Fibroblast of lung (primary cell): Measurements from ENCODE around the gene VSTM5. TPM values are rescaled to one million over a fixed set of nuclear protein-coding genes. Genes with fewer than 3 reads are reported as not detected.

Source experiments
- DNase-seq, 2 donors: peaks; one replicate each; pipeline versions ENCODE4 v3.0.0 to v3.0.0-alpha.2; 2010; ENCODE audit warnings: low read depth in 2 of 2
- H2AFZ ChIP-seq: 2 replicates; pipeline ENCODE4 v1.5.1; 2012; ENCODE audit warnings: low read length, control low read depth, inconsistent platforms
- H3K27ac ChIP-seq: 2 replicates; pipeline ENCODE4 v1.5.1; 2011; ENCODE audit warnings: low read length, control low read depth; ENCODE audit not compliant: insufficient read depth
- H3K27me3 ChIP-seq: 2 replicates; pipeline ENCODE4 v1.5.1; 2011; ENCODE audit warnings: mild to moderate bottlenecking, low read length; ENCODE audit not compliant: control insufficient read depth, insufficient read depth
- H3K36me3 ChIP-seq: 2 replicates; pipeline ENCODE4 v1.5.1; 2011; ENCODE audit warnings: low read length; ENCODE audit not compliant: control insufficient read depth, insufficient read depth
- H3K4me1 ChIP-seq: 2 replicates; pipeline ENCODE4 v1.5.1; 2011; ENCODE audit warnings: low read length; ENCODE audit not compliant: control insufficient read depth, insufficient read depth; ENCODE audit errors: extremely low read depth
- H3K4me2 ChIP-seq: 2 replicates; pipeline ENCODE4 v1.5.1; 2011; ENCODE audit warnings: low read length, control low read depth; ENCODE audit not compliant: insufficient read depth; ENCODE audit errors: extremely low read depth
- H3K4me3 ChIP-seq, 4 experiments: fragments of 200-600 bp in 1 of 4; sonication (generic) in 1 of 4; replicated peaks in 1 of 4; 2 replicates each; pipeline ENCODE4 v1.5.1; 2011 to 2016; ENCODE audit warnings: low read length in 4 of 4, low read depth in 3 of 4, mild to moderate bottlenecking in 3 of 4, control low read depth in 2 of 4, inconsistent platforms in 1 of 4, mixed read lengths in 1 of 4; ENCODE audit not compliant: insufficient read depth in 1 of 4; ENCODE audit errors: control extremely low read depth in 1 of 4
- H3K79me2 ChIP-seq: 2 replicates; pipeline ENCODE4 v1.5.1; 2012; ENCODE audit warnings: mild to moderate bottlenecking, low read length, inconsistent platforms; ENCODE audit not compliant: control insufficient read depth, insufficient read depth
- H3K9ac ChIP-seq: 2 replicates; pipeline ENCODE4 v1.5.1; 2011; ENCODE audit warnings: mild to moderate bottlenecking, low read length, control low read depth; ENCODE audit not compliant: insufficient read depth
- H3K9me3 ChIP-seq: 2 replicates; pipeline ENCODE4 v1.5.1; 2012; ENCODE audit warnings: low read depth, low read length; ENCODE audit not compliant: control insufficient read depth, insufficient read depth
- H4K20me1 ChIP-seq: 2 replicates; pipeline ENCODE4 v1.5.1; 2011; ENCODE audit warnings: low read length; ENCODE audit not compliant: control insufficient read depth, insufficient read depth; ENCODE audit errors: extremely low read depth
- CTCF ChIP-seq, 2 donors: IDR thresholded peaks in 1 of 2; conservative IDR thresholded peaks in 1 of 2; 1 replicate in 1 of 2; 2 replicates in 1 of 2; pipeline ENCODE4 v1.5.1; 2011 to 2012; ENCODE audit warnings: low read length in 2 of 2, control low read depth in 1 of 2, inconsistent platforms in 1 of 2, low read depth in 1 of 2, mild to moderate bottlenecking in 1 of 2
- EZH2 ChIP-seq: IDR thresholded peaks from 2 replicates; pipeline ENCODE4 v1.5.1; 2012; ENCODE audit warnings: low read length, control low read depth, mild to moderate bottlenecking; ENCODE audit errors: missing control alignments
- polyA minus RNA-seq: library from RNA; depleted of rRNA, polyadenylated mRNA; stranded (reverse); fragments of >200 nt; gene quantifications from 2 replicates; pipeline ENCODE4 v1.2.3, GENCODE V29; 2011; ENCODE audit warnings: low replicate concordance
- polyA plus RNA-seq, 2 donors: library from polyadenylated mRNA; depleted of rRNA in 1 of 2; stranded (reverse) in 1 of 2; unstranded in 1 of 2; fragments of >200 nt; gene quantifications; 2 replicates each; pipeline ENCODE4 v1.2.1, GENCODE V29; 2011 to 2012; ENCODE audit warnings: missing spikeins in 1 of 2
- total RNA-seq: library from RNA; depleted of rRNA; stranded (reverse); fragments of >200 nt; gene quantifications from 2 replicates; pipeline ENCODE4 v1.2.1, GENCODE V29; 2014

The VSTM5 gene
- 0.50 and 0.51 TPM in 2 replicates for total RNA-seq
- polyA plus RNA-seq = 0.50 and 1.4 TPM in 2 replicates
- polyA plus RNA-seq (2012) = 0.30 and 0.57 TPM in 2 replicates
- 0.93 and 2.0 TPM in 2 replicates for polyA minus RNA-seq

GRCh38 chr11:93850594-93851018 is at the start of gene VSTM5:
VSTM5 (minus strand) TSS chr11:93850618; CDS start chr11:93850502, 116 bp downstream.
- Histone ChIP-seq H3K27ac (no peak within 1 kb of the TSS), H3K9ac (peak within 1 kb of the TSS; percentile 42), H3K79me2 (no peaks in the 10 kb centered on the region), H3K36me3 (no peaks in the 10 kb centered on the region), H3K9me3 (no peaks in the 10 kb centered on the region), H2AFZ (peak within 1 kb of the TSS; percentile 73), H3K27me3 (no peaks in the 10 kb centered on the region), H3K4me3 (peak within 1 kb of the TSS; percentile 6 to 49 (median 34)), H3K4me1 (peaks cover 1% of the 10 kb centered on the region), H3K4me2 (peak within 1 kb of the TSS; percentile 67), H4K20me1 (no peaks in the 10 kb centered on the region)
- TF ChIP-seq EZH2 (no peak), CTCF (conservative IDR thresholded peaks at IDR 0.05 in 1 of 2, IDR thresholded peaks at IDR 0.05 in 1 of 2; ENCODE audit: low read depth in 1 of 2, low read length in 2 of 2) (no peak)
- DNase-seq = no peak

- Histone ChIP-seq H3K4me1 (no peaks in the 10 kb centered on the region), H2AFZ (no peak overlapping the region), H3K27me3 (peaks cover 5% of the 10 kb centered on the region), H3K27ac (no peak overlapping the region), H4K20me1 (no peaks in the 10 kb centered on the region), H3K79me2 (no peaks in the 10 kb centered on the region), H3K4me3 (no peak overlapping the region), H3K9ac (no peak overlapping the region), H3K4me2 (no peak overlapping the region), H3K36me3 (no peaks in the 10 kb centered on the region), H3K9me3 (no peaks in the 10 kb centered on the region)
- TF ChIP-seq CTCF (conservative IDR thresholded peaks at IDR 0.05 in 1 of 2, IDR thresholded peaks at IDR 0.05 in 1 of 2; ENCODE audit: low read depth in 1 of 2, low read length in 2 of 2) (peak; percentile 73 to 83), EZH2 (no peak)
- peak; percentile 75 to 88 for DNase-seq
Observed at GRCh38 chr11:93895106-93895862, 44.9 kb upstream of the VSTM5 start.

DNA sequence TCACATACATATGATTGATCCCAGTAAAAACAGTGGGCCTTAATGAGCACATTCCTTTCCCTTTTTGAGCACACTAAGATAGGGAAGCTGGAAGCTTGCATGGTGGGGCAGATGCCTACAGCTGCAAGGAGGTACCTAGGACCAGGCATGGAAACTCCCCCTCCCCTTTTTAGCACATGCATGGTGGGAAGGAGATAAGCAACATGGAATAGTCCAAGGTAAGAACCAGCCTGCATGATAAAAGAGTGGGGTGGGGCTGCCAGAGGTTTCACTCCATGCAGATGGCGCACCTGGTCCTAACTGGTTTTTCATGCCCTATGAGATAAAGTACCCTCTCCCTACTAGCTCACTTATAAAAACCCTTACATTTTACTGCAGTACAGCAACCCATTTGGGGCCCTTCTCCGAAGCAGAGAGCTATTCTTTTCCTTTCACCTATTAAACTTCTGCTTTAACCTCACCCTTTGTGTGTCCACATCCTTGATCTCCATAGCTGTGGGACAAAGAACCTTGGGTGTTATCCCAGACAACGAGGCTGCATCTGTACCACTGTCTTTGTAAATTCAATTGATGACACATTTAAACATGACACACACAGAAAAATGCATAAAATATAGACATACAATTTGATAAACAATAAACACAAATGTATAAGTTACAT is 40.1 kb upstream of the VSTM5 start:
- no peak for DNase-seq
- no peak overlapping the region for H3K27ac ChIP-seq
- H3K4me3 ChIP-seq = no peak overlapping the region
- H3K4me1 ChIP-seq = no peaks in the 10 kb centered on the region
- peaks cover 7% of the 10 kb centered on the region for H3K27me3 ChIP-seq
- no peak overlapping the region for H3K4me2 ChIP-seq
- H3K36me3 ChIP-seq = no peaks in the 10 kb centered on the region
- no peaks in the 10 kb centered on the region for H3K9me3 ChIP-seq
- no peaks in the 10 kb centered on the region for H4K20me1 ChIP-seq
- no peak overlapping the region for H3K9ac ChIP-seq
- TF ChIP-seq EZH2 = no peak
- no peak for TF ChIP-seq CTCF (conservative IDR thresholded peaks at IDR 0.05 in 1 of 2, IDR thresholded peaks at IDR 0.05 in 1 of 2; ENCODE audit: low read depth in 1 of 2, low read length in 2 of 2)
- H3K79me2 ChIP-seq = no peaks in the 10 kb centered on the region
- H2AFZ ChIP-seq = no peak overlapping the region
